GM23248 (cell line): ENCODE data around the gene CHMP6.

Experiments used
- EZH2 ChIP-seq: fragments of 200-600 bp; sonication (generic); IDR thresholded peaks from 2 replicates; pipeline ENCODE4 v1.6.1; 2018; ENCODE audit warnings: antibody characterized with exemption, mild to moderate bottlenecking; ENCODE audit not compliant: insufficient read depth, poor library complexity, severe bottlenecking
- EZH2phosphoT487 ChIP-seq: fragments of 200-600 bp; sonication (generic); IDR thresholded peaks from 2 replicates; pipeline ENCODE4 v1.6.1; 2018; ENCODE audit warnings: antibody characterized with exemption, moderate library complexity, mild to moderate bottlenecking, low read depth; ENCODE audit not compliant: insufficient read depth

DNA sequence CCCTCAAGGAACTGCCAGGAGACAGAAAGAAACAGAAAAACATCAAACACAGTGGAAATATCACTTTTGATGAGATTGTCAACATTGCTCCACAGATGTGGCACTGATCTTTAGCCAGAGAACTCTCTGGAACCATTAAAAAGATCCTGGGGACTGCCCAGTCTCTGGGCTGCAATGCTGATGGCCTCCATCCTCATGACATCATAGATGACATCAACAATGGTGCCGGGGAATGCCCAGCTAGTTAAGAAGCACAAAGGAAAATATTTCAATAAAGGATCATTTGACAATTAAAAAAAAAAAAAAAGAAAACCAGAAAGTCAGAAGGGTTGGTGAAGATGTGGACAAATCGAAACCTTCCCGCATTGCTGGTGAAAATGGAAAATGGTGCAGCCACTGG lies 14.9 kb upstream of the CHMP6 start:
- no peak for TF ChIP-seq EZH2phosphoT487
- no peak for TF ChIP-seq EZH2
